HCT116 (cell line): ENCODE results near the gene GTF3C2. TPM values are rescaled to one million over a fixed set of nuclear protein-coding genes. Genes with fewer than 3 reads are reported as not detected.

Experiments
- ATAC-seq: fragments of 200-7000 bp; cut with Tn5 transposase; 2 replicates; pipeline ENCODE4 v1.9.1; 2020; ENCODE audit warnings: mild to moderate bottlenecking, moderate library complexity
- BruUV-seq: library from RNA; stranded (reverse); fragments of 400-500 nt; replicated peaks from 2 replicates; lab custom pipeline; 2021; lab: Mats Ljungman, UMichigan
- CTCF ChIA-PET: fragments of 300-600 bp; sonication (Branson Sonifier 250); formaldehyde crosslinking; loops from one replicate; lab custom pipeline; 2021; ENCODE audit warnings: antibody characterized with exemption; lab: Charles Lee
- POLR2A ChIA-PET: fragments of 300-600, 350-600 bp; sonication (Branson Sonifier 250); formaldehyde crosslinking; loops from one replicate; lab custom pipeline; 2021; ENCODE audit warnings: antibody characterized with exemption; lab: Charles Lee
- RAD21 ChIA-PET, 2 experiments: fragments of 300-600 bp; sonication (Branson Sonifier 250); formaldehyde crosslinking; loops; one replicate each; lab custom pipeline; 2023; ENCODE audit warnings: low total read pairs in 2 of 2; ENCODE audit not compliant: uncharacterized antibody in 2 of 2, unreplicated experiment in 2 of 2, low non-redundant PET in 1 of 2; lab: Charles Lee
- DNase-seq: peaks from one replicate; pipeline ENCODE4 v3.0.0-alpha.2; 2010; ENCODE audit warnings: low read depth, low spot score
- H2AFZ ChIP-seq: fragments of 200-600 bp; shearing (Covaris generic), sonication (generic); 2 replicates; pipeline ENCODE4 v1.6.1; 2017; ENCODE audit warnings: low read depth, mixed run types, mixed read lengths, antibody characterized with exemption, low read length; ENCODE audit not compliant: poor library complexity, severe bottlenecking
- H3K27ac ChIP-seq: 2 replicates; pipeline ENCODE4 v1.5.1; 2012; ENCODE audit warnings: low read depth, low read length
- H3K27me3 ChIP-seq: fragments of 200-600 bp; sonication (generic); 2 replicates; pipeline ENCODE4 v1.6.1; 2016; ENCODE audit warnings: mixed run types, low read length, mixed read lengths; ENCODE audit not compliant: insufficient read depth
- H3K36me3 ChIP-seq, 2 experiments: fragments of 200-500 bp in 1 of 2; fragments of 200-600 bp in 1 of 2; sonication (Bioruptor generic) in 1 of 2; sonication (generic) in 1 of 2; 2 replicates each; pipeline versions ENCODE4 v1.5.1 to v1.6.1; 2014 to 2016; ENCODE audit warnings: low read length in 2 of 2, inconsistent platforms in 1 of 2, mixed read lengths in 1 of 2, mixed run types in 1 of 2; ENCODE audit not compliant: insufficient read depth in 2 of 2, control insufficient read depth in 1 of 2
- H3K4me1 ChIP-seq, 2 experiments: fragments of 200-600 bp in 1 of 2; sonication (generic) in 1 of 2; 2 replicates each; pipeline versions ENCODE4 v1.5.1 to v1.6.1; 2012 to 2017; ENCODE audit warnings: low read length in 2 of 2, inconsistent platforms in 1 of 2, mild to moderate bottlenecking in 1 of 2, mixed read lengths in 1 of 2, mixed run types in 1 of 2, moderate library complexity in 1 of 2; ENCODE audit not compliant: insufficient read depth in 2 of 2, control insufficient read depth in 1 of 2
- H3K4me2 ChIP-seq: fragments of 200-600 bp; sonication (generic); 2 replicates; pipeline ENCODE4 v1.6.1; 2017; ENCODE audit warnings: mixed run types, low read length, mixed read lengths
- H3K4me3 ChIP-seq, 2 experiments: fragments of 200-600 bp in 1 of 2; sonication (generic) in 1 of 2; replicated peaks in 1 of 2; 2 replicates each; pipeline ENCODE4 v1.5.1; 2011 to 2016; ENCODE audit warnings: low read length in 2 of 2, control low read depth in 1 of 2, low read depth in 1 of 2, mild to moderate bottlenecking in 1 of 2, mixed read lengths in 1 of 2, mixed run types in 1 of 2
- H3K79me2 ChIP-seq: fragments of 200-600 bp; sonication (generic); 2 replicates; pipeline ENCODE4 v1.6.1; 2017; ENCODE audit warnings: mild to moderate bottlenecking, mixed run types, low read length, moderate library complexity, mixed read lengths; ENCODE audit not compliant: insufficient read depth
- H3K9ac ChIP-seq: fragments of 200-600 bp; sonication (generic); 2 replicates; pipeline ENCODE4 v1.6.1; 2016; ENCODE audit warnings: low read length, mixed read lengths
- H3K9me2 ChIP-seq: fragments of 200-600 bp; sonication (generic), shearing (Covaris generic); 2 replicates; pipeline ENCODE4 v1.6.1; 2017; ENCODE audit warnings: mixed run types, mild to moderate bottlenecking, moderate library complexity; ENCODE audit not compliant: insufficient read depth
- H3K9me3 ChIP-seq, 2 experiments: fragments of 200-500 bp in 1 of 2; fragments of 200-600 bp in 1 of 2; sonication (Bioruptor generic) in 1 of 2; sonication (generic) in 1 of 2; 2 replicates each; pipeline ENCODE4 v1.6.1; 2014 to 2017; ENCODE audit warnings: low read length in 2 of 2, mixed read lengths in 2 of 2, inconsistent platforms in 1 of 2, low read depth in 1 of 2, mild to moderate bottlenecking in 1 of 2, mixed run types in 1 of 2, moderate library complexity in 1 of 2; ENCODE audit not compliant: control insufficient read depth in 1 of 2, insufficient read depth in 1 of 2
- H4K20me1 ChIP-seq: fragments of 200-600 bp; sonication (generic), shearing (Covaris generic); 2 replicates; pipeline ENCODE4 v1.6.1; 2017; ENCODE audit warnings: mixed run types, mild to moderate bottlenecking, moderate library complexity; ENCODE audit not compliant: insufficient read depth
- CEBPB ChIP-seq: IDR thresholded peaks from 2 replicates; pipeline ENCODE4 v1.6.1; 2012; ENCODE audit warnings: low read depth
- EGR1 ChIP-seq: IDR thresholded peaks from 2 replicates; pipeline ENCODE4 v1.6.1; 2012; ENCODE audit warnings: low read depth
- ELF1 ChIP-seq: IDR thresholded peaks from 2 replicates; pipeline ENCODE4 v1.6.1; 2012; ENCODE audit warnings: low read depth, borderline replicate concordance
- EZH2 ChIP-seq: fragments of 200-600 bp; sonication (generic); IDR thresholded peaks from 2 replicates; pipeline ENCODE4 v1.6.1; 2017; ENCODE audit warnings: antibody characterized with exemption, mixed run types
- EZH2phosphoT487 ChIP-seq: fragments of 200-600 bp; IDR thresholded peaks from 2 replicates; pipeline ENCODE4 v1.6.1; 2018; ENCODE audit warnings: antibody characterized with exemption, borderline replicate concordance
- FOSL1 ChIP-seq: IDR thresholded peaks from 2 replicates; pipeline ENCODE4 v1.6.1; 2012; ENCODE audit warnings: low read depth
- JUND ChIP-seq: IDR thresholded peaks from 2 replicates; pipeline ENCODE4 v1.6.1; 2012
- POLR2A ChIP-seq: IDR thresholded peaks from 2 replicates; pipeline ENCODE4 v1.7.0; 2011; ENCODE audit warnings: borderline replicate concordance; ENCODE audit not compliant: insufficient read depth, insufficient read length; ENCODE audit errors: extremely low read depth
- RAD21 ChIP-seq: IDR thresholded peaks from 2 replicates; pipeline ENCODE4 v1.6.1; 2012; ENCODE audit warnings: low read depth, mild to moderate bottlenecking
- SIN3A ChIP-seq: IDR thresholded peaks from 2 replicates; pipeline ENCODE4 v1.6.1; 2012; ENCODE audit warnings: low read depth
- SP1 ChIP-seq: IDR thresholded peaks from 2 replicates; pipeline ENCODE4 v1.6.1; 2012; ENCODE audit warnings: low read depth
- SRF ChIP-seq: IDR thresholded peaks from 2 replicates; pipeline ENCODE4 v1.6.1; 2012; ENCODE audit warnings: low read depth
- TCF7L2 ChIP-seq: IDR thresholded peaks from 2 replicates; pipeline ENCODE4 v1.7.0; 2011; ENCODE audit warnings: borderline replicate concordance, inconsistent platforms; ENCODE audit not compliant: insufficient read depth, insufficient read length; ENCODE audit errors: extremely low read depth
- YY1 ChIP-seq: IDR thresholded peaks from 2 replicates; pipeline ENCODE4 v1.6.1; 2011; ENCODE audit warnings: low read length, low read depth, moderate library complexity, mild to moderate bottlenecking; ENCODE audit not compliant: insufficient replicate concordance; ENCODE audit errors: extremely low read depth
- ZFX ChIP-seq: fragments of 450-650 bp; IDR thresholded peaks from 2 replicates; pipeline ENCODE4 v1.6.1; 2017
- intact Hi-C: fragments of 100-400 bp; cut with micrococcal nuclease; formaldehyde crosslinking; loops from 2 replicates; pipeline ENCODE4 v1.10.0; 2022
- total RNA-seq: library from RNA; stranded (reverse); gene quantifications from one replicate; pipeline ENCODE4 v1.2.1, GENCODE V29; 2021; ENCODE audit not compliant: unreplicated experiment
- TF ChIP-seq, protein P1 (sequence below), 3 experiments: fragments of 200-600 bp in 1 of 3; sonication (generic) in 1 of 3; IDR thresholded peaks in 2 of 3; conservative IDR thresholded peaks in 1 of 3; 2 replicates each; pipeline ENCODE4 v1.5.1; 2012 to 2017; ENCODE audit warnings: low read depth in 2 of 3, low read length in 2 of 3, antibody characterized with exemption in 1 of 3, borderline replicate concordance in 1 of 3, control low read depth in 1 of 3, mild to moderate bottlenecking in 1 of 3, mixed read lengths in 1 of 3, mixed run types in 1 of 3, moderate library complexity in 1 of 3; ENCODE audit not compliant: insufficient read depth in 1 of 3
- TF ChIP-seq, protein P2 (sequence below): IDR thresholded peaks from 2 replicates; pipeline ENCODE4 v1.6.1; 2011; ENCODE audit warnings: mild to moderate bottlenecking, low read length, moderate library complexity; ENCODE audit not compliant: insufficient replicate concordance; ENCODE audit errors: extremely low read depth
- TF ChIP-seq, protein P3 (sequence below): IDR thresholded peaks from 2 replicates; pipeline ENCODE4 v1.6.1; 2012
- TF ChIP-seq, protein P4 (sequence below): IDR thresholded peaks from 2 replicates; pipeline ENCODE4 v1.6.1; 2012; ENCODE audit warnings: low read depth
- TF ChIP-seq, protein P5 (sequence below): IDR thresholded peaks from 2 replicates; pipeline ENCODE4 v1.6.1; 2012

GTF3C2 gene
- total RNA-seq, 1 experiment from 2014 or later, result 88.2 TPM

DNA sequence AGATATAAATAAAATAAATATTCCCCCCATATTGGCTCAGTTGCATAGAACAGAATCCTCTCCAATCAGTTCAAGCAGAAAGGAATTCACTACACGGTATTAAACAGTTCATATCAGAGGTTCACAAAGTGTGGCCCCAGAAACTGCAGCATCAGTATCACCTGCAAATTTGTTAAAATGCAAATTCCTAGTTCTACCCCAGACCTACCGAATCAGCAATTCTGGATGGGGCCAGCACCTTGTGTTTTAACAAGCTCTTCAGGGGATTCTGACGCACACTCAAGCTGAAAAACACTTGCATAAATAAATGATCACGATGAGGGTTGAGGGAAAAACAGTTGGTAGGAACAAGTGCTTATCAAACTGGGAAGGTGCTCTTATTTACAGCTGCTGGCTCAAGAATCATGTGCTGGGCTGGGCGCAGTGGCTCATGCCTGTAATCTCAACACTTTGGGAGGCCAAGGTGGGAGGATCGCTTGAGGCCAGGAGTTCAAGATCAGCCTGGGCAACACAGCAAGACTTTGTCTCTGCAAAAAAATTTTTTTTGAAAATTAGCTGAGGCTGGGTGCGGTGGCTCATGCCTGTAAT, 6.4 kb downstream of the GTF3C2 start:
- H3K4me3 ChIP-seq, result no peak overlapping the region
- ChIA-PET CTCF (no interaction called here), POLR2A (no interaction called here), RAD21 (no interaction called here)
- H3K9ac ChIP-seq, result no peak overlapping the region
- H2AFZ ChIP-seq, result no peak overlapping the region
- no peak for DNase-seq
- peaks cover 8 to 13% of the 10 kb centered on the region in 2 experiments for H3K4me1 ChIP-seq
- ATAC-seq, result no peak
- H4K20me1 ChIP-seq, result no peaks in the 10 kb centered on the region
- H3K27ac ChIP-seq, result no peak overlapping the region
- H3K9me2 ChIP-seq, result no peaks in the 10 kb centered on the region
- intact Hi-C loops, result no loop called here
- no peaks in the 10 kb centered on the region for H3K36me3 ChIP-seq
- H3K27me3 ChIP-seq, result no peaks in the 10 kb centered on the region
- TF ChIP-seq EZH2, result no peak
- no peak for TF ChIP-seq SP1
- no peak for TF ChIP-seq POLR2A
- TF ChIP-seq, protein P1, sequence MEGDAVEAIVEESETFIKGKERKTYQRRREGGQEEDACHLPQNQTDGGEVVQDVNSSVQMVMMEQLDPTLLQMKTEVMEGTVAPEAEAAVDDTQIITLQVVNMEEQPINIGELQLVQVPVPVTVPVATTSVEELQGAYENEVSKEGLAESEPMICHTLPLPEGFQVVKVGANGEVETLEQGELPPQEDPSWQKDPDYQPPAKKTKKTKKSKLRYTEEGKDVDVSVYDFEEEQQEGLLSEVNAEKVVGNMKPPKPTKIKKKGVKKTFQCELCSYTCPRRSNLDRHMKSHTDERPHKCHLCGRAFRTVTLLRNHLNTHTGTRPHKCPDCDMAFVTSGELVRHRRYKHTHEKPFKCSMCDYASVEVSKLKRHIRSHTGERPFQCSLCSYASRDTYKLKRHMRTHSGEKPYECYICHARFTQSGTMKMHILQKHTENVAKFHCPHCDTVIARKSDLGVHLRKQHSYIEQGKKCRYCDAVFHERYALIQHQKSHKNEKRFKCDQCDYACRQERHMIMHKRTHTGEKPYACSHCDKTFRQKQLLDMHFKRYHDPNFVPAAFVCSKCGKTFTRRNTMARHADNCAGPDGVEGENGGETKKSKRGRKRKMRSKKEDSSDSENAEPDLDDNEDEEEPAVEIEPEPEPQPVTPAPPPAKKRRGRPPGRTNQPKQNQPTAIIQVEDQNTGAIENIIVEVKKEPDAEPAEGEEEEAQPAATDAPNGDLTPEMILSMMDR (IDR thresholded peaks at IDR 0.05 in 2 of 3, conservative IDR thresholded peaks at IDR 0.05 in 1 of 3; ENCODE audit: borderline replicate concordance in 1 of 3, insufficient read depth in 1 of 3, low read depth in 2 of 3, low read length in 2 of 3), result no peak
- TF ChIP-seq SIN3A, result no peak
- TF ChIP-seq YY1, result no peak
- TF ChIP-seq, protein P2, sequence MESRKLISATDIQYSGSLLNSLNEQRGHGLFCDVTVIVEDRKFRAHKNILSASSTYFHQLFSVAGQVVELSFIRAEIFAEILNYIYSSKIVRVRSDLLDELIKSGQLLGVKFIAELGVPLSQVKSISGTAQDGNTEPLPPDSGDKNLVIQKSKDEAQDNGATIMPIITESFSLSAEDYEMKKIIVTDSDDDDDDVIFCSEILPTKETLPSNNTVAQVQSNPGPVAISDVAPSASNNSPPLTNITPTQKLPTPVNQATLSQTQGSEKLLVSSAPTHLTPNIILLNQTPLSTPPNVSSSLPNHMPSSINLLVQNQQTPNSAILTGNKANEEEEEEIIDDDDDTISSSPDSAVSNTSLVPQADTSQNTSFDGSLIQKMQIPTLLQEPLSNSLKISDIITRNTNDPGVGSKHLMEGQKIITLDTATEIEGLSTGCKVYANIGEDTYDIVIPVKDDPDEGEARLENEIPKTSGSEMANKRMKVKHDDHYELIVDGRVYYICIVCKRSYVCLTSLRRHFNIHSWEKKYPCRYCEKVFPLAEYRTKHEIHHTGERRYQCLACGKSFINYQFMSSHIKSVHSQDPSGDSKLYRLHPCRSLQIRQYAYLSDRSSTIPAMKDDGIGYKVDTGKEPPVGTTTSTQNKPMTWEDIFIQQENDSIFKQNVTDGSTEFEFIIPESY, result no peak
- no peak for TF ChIP-seq RAD21
- TF ChIP-seq FOSL1, result no peak
- TF ChIP-seq TCF7L2, result no peak
- TF ChIP-seq SRF, result no peak
- TF ChIP-seq CEBPB, result no peak
- TF ChIP-seq, protein P3, sequence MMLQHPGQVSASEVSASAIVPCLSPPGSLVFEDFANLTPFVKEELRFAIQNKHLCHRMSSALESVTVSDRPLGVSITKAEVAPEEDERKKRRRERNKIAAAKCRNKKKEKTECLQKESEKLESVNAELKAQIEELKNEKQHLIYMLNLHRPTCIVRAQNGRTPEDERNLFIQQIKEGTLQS, result no peak
- no peak for TF ChIP-seq EGR1
- TF ChIP-seq JUND, result no peak
- TF ChIP-seq, protein P4, sequence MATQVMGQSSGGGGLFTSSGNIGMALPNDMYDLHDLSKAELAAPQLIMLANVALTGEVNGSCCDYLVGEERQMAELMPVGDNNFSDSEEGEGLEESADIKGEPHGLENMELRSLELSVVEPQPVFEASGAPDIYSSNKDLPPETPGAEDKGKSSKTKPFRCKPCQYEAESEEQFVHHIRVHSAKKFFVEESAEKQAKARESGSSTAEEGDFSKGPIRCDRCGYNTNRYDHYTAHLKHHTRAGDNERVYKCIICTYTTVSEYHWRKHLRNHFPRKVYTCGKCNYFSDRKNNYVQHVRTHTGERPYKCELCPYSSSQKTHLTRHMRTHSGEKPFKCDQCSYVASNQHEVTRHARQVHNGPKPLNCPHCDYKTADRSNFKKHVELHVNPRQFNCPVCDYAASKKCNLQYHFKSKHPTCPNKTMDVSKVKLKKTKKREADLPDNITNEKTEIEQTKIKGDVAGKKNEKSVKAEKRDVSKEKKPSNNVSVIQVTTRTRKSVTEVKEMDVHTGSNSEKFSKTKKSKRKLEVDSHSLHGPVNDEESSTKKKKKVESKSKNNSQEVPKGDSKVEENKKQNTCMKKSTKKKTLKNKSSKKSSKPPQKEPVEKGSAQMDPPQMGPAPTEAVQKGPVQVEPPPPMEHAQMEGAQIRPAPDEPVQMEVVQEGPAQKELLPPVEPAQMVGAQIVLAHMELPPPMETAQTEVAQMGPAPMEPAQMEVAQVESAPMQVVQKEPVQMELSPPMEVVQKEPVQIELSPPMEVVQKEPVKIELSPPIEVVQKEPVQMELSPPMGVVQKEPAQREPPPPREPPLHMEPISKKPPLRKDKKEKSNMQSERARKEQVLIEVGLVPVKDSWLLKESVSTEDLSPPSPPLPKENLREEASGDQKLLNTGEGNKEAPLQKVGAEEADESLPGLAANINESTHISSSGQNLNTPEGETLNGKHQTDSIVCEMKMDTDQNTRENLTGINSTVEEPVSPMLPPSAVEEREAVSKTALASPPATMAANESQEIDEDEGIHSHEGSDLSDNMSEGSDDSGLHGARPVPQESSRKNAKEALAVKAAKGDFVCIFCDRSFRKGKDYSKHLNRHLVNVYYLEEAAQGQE, result no peak
- no peak for TF ChIP-seq EZH2phosphoT487
- TF ChIP-seq, protein P5, sequence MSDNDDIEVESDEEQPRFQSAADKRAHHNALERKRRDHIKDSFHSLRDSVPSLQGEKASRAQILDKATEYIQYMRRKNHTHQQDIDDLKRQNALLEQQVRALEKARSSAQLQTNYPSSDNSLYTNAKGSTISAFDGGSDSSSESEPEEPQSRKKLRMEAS, result no peak
- TF ChIP-seq ZFX, result no peak
- no peak for TF ChIP-seq ELF1
- H3K79me2 ChIP-seq, result peaks cover 95% of the 10 kb centered on the region
- no peak overlapping the region for H3K4me2 ChIP-seq
- BruUV-seq, result no TSS peak
- H3K9me3 ChIP-seq, result no peaks in the 10 kb centered on the region
